HG02870 (cell line): Measurements from ENCODE around the gene PNLIP.

Source experiments
- ATAC-seq: cut with Tn5 transposase; IDR thresholded peaks from one replicate; pipeline ENCODE4 v1.9.1; 2021; ENCODE audit warnings: mild to moderate bottlenecking, moderate library complexity; ENCODE audit not compliant: unreplicated experiment

Gene PNLIP

DNA sequence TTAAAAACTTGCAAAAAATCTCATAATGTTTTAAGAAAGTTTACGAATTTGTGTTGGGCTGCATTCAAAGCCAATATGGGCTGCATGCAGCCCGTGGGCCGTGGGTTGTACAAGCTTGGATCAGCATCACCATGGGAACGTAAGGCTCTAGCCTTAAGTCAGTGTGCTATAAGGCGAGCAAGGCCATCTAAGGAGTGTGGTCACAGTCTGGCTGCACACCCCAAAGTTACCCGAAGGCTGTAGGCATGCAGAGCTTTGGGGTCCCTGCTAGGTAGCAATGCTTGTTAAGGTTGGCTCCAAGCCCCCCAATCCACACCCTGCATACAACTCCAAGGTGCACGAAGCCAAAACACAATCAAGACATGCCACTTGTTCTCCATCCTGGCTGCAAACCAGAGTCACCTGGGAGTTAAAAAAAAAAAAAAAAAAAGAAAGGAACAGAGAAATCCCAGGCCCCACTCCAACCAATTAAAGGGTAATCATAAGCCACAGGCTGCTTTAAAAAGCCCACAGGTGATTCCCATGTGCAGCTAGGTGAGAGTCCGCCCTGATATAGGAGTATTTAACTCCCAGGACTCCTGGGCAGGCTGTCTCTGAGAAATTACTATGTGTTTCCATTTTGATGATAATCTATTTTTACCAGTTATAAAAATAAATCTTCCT, 66.5 kb downstream of the PNLIP start:
- no peak for ATAC-seq

DNA sequence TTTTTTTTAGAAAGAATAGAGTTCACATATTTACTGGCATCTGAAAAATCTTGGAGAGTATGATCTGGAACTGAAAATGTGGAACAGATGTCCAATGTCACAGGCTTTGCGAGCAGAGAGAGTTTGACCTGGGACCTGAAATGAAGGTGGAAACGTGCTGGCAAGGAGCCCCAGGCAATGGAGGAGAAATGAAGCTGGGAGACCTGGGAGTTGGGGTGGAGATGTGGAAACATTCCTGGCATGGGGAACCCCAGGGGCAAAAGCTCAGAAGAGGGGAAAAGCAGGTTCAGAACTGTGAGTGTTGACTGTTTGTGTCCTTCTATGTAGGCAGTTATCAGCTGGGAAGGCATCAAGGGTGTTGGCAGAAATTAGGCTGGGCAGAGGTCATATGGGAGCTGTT, 67.7 kb downstream of the PNLIP start:
- ATAC-seq, result no peak

DNA sequence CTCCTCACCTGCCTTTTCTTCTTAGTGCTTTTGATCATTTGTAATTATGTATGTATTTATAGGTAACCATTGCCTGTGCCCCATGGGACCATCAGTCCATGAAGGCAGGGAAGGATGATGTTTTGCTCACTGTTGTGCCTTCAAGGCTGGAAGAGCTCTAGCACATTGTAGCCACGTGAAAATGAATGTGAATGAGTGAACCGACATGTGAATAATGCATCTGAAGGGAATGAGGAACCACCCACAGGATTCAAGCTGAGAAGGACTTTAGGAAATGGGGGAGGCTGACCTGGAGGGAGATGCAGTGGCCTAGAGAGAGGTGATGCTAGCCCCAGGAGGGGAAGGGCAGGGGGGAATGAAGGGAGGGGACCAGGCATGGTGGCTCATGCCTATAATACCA, 69.1 kb downstream of the PNLIP start:
- no peak for ATAC-seq

DNA sequence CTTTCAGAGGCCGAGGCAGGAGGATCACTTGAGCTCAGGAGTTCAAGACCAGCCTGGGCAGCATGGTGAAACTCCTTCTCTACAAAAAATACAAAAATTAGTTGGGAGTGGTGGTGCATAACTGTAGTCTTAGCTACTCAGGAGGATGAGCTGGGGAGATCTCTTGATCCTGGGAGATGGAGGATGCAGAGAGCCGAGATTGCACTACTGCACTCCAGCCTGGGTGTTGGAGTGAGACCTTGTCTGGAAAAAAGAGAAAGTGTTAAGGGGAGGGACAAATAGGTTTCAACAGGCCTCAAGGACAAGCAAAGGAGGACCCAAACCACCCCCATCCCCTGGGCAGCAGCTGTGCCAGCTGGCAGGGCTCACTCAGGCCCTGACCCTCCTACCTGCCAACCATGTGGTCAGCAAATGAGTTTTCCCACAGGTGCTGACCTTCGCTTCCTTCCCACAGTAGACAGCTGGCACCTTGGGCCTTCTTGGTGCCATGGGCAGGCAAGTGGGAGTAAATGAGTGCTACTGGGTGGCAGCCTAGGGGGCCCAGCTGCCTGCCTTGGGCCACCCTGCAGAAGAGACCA, 69.6 kb downstream of the PNLIP start:
- no peak for ATAC-seq
